HL-60 (cell line): ENCODE results near the gene SP3.

ENCODE experiments used
- DNase-seq, 2 experiments: peaks; one replicate each; pipeline ENCODE4 v3.0.0-alpha.2; 2010 to 2020; ENCODE audit warnings: low read depth in 1 of 2, low spot score in 1 of 2
- H3K27ac ChIP-seq: fragments of 250-450 bp; sonication (Bioruptor Pico); replicated peaks from 2 replicates; pipeline ENCODE4 v1.5.1; 2020; ENCODE audit warnings: mild to moderate bottlenecking, moderate library complexity
- H3K27me3 ChIP-seq: fragments of 250-450 bp; sonication (Bioruptor Pico); 2 replicates; pipeline ENCODE4 v1.5.1; 2021; ENCODE audit warnings: mild to moderate bottlenecking, moderate library complexity; ENCODE audit not compliant: insufficient read depth, poor library complexity, severe bottlenecking
- H3K4me3 ChIP-seq: replicated peaks from 2 replicates; pipeline ENCODE4 v1.5.1; 2011; ENCODE audit warnings: mild to moderate bottlenecking, control low read depth, low read length; ENCODE audit not compliant: insufficient read depth
- GABPA ChIP-seq: IDR thresholded peaks from 2 replicates; pipeline ENCODE4 v1.6.1; 2012; ENCODE audit warnings: low read depth
- POLR2AphosphoS5 ChIP-seq: IDR thresholded peaks from 2 replicates; pipeline ENCODE4 v1.6.1; 2012; ENCODE audit warnings: low read depth
- SPI1 ChIP-seq: IDR thresholded peaks from 2 replicates; pipeline ENCODE4 v1.6.1; 2012; ENCODE audit warnings: low read depth, mild to moderate bottlenecking, borderline replicate concordance
- TF ChIP-seq, protein P1 (sequence below): IDR thresholded peaks from 2 replicates; pipeline ENCODE4 v1.6.1; 2012; ENCODE audit warnings: low read depth; ENCODE audit not compliant: insufficient replicate concordance
- TF ChIP-seq, protein P2 (sequence below): IDR thresholded peaks from one replicate; pipeline ENCODE4 v1.5.1; 2011; ENCODE audit warnings: low read length, control low read depth, inconsistent platforms; ENCODE audit not compliant: insufficient read depth

The SP3 gene

DNA sequence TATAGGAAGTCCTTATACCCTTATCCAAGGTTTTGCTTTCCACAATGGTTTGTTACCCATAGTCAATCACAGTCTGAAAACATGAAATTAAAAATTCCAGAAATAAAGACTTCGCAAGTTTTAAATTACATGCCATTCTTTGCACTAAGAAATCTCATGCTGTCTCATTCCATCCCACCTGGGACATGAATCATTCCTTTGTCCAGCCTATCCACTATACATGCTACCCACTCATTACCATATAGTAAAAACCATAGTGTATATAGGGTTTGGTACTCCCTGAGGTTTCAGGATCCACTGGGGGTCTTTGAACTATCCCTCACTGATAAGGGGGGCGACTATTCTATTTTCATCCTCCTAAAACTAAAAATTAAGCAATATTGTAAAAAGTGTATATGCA lies 17.0 kb downstream of the SP3 start:
- TF ChIP-seq, protein P1, sequence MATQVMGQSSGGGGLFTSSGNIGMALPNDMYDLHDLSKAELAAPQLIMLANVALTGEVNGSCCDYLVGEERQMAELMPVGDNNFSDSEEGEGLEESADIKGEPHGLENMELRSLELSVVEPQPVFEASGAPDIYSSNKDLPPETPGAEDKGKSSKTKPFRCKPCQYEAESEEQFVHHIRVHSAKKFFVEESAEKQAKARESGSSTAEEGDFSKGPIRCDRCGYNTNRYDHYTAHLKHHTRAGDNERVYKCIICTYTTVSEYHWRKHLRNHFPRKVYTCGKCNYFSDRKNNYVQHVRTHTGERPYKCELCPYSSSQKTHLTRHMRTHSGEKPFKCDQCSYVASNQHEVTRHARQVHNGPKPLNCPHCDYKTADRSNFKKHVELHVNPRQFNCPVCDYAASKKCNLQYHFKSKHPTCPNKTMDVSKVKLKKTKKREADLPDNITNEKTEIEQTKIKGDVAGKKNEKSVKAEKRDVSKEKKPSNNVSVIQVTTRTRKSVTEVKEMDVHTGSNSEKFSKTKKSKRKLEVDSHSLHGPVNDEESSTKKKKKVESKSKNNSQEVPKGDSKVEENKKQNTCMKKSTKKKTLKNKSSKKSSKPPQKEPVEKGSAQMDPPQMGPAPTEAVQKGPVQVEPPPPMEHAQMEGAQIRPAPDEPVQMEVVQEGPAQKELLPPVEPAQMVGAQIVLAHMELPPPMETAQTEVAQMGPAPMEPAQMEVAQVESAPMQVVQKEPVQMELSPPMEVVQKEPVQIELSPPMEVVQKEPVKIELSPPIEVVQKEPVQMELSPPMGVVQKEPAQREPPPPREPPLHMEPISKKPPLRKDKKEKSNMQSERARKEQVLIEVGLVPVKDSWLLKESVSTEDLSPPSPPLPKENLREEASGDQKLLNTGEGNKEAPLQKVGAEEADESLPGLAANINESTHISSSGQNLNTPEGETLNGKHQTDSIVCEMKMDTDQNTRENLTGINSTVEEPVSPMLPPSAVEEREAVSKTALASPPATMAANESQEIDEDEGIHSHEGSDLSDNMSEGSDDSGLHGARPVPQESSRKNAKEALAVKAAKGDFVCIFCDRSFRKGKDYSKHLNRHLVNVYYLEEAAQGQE = no peak
- TF ChIP-seq SPI1 (no peak), POLR2AphosphoS5 (no peak), GABPA (no peak)
- TF ChIP-seq, protein P2, sequence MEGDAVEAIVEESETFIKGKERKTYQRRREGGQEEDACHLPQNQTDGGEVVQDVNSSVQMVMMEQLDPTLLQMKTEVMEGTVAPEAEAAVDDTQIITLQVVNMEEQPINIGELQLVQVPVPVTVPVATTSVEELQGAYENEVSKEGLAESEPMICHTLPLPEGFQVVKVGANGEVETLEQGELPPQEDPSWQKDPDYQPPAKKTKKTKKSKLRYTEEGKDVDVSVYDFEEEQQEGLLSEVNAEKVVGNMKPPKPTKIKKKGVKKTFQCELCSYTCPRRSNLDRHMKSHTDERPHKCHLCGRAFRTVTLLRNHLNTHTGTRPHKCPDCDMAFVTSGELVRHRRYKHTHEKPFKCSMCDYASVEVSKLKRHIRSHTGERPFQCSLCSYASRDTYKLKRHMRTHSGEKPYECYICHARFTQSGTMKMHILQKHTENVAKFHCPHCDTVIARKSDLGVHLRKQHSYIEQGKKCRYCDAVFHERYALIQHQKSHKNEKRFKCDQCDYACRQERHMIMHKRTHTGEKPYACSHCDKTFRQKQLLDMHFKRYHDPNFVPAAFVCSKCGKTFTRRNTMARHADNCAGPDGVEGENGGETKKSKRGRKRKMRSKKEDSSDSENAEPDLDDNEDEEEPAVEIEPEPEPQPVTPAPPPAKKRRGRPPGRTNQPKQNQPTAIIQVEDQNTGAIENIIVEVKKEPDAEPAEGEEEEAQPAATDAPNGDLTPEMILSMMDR = no peak
- Histone ChIP-seq H3K27ac (no peak overlapping the region), H3K4me3 (no peak overlapping the region), H3K27me3 (no peaks in the 10 kb centered on the region)
- DNase-seq = no peak

DNA sequence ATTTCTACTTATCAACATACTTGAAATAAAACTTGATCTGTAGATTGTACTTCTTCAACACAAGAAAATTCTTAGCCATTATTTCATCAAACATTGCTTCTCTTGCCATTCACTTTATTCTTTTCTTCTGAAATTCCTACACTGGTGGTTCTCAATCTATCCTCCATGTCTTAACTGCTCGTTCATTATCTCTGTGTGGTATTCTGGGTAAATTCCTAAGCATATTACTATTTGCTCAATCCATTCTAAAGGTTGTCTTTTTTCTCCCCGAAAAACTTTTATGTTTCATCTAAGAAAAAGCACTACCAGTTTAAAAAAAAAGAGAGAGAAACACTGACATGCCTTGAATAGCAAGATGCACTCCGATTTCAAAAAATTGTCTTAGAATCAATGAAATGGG lies 18.0 kb downstream of the SP3 start:
- no peak overlapping the region for H3K27ac ChIP-seq
- no peak overlapping the region for H3K4me3 ChIP-seq
- TF ChIP-seq POLR2AphosphoS5 (no peak), GABPA (no peak), SPI1 (no peak)
- TF ChIP-seq, protein P2 = no peak
- TF ChIP-seq, protein P1 = no peak
- H3K27me3 ChIP-seq = no peaks in the 10 kb centered on the region
- DNase-seq = no peak

DNA sequence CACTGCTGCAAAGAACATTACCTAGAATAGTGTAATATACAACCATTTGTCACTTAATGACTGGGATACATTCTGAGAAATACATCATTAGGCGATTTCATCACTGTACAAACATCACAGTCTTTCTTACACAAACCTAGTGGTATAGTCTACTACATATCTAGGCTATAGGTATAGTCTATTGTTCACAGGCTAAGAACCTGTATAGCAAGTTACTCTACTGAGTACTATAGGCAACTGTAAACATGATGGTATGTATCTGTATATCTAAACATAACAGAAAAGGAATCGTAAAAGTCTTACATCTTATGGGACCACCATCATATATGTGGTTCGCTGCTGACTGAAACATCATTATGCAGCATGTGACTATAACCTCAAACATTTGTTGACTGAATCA lies 21.4 kb downstream of the SP3 start:
- TF ChIP-seq GABPA = no peak
- TF ChIP-seq POLR2AphosphoS5 = no peak
- no peak for TF ChIP-seq SPI1
- Histone ChIP-seq H3K27me3 (no peaks in the 10 kb centered on the region), H3K27ac (no peak overlapping the region), H3K4me3 (no peak overlapping the region)
- no peak for DNase-seq

DNA sequence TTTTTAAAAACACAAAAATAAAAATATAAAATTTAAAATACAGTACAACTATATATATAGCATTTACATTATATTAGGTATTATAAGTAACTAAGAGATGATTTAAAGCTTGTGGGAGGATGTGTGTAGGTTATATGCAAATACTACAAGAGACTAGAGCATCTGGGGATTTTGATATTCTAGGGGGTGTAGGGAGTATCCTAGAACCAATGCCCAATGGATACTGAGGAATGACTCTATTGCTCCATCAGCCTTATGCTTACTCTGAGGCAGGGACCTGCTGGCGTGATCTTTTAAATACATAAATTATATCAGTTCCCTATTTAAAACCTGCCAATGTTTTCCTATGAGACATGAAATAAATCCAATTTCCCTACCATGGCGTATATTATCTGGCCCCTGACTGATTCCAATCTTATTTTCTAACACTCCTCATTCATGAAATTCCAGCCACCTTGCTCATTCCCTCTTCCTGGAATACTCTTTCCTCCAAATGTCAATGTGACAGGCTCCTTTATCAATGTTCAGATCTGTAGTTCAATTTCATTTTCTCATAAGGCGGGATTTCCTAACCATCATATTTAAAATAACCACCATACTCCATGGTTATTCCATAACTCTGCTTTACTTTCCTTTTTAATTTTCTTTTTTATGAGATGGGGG lies 22.2 kb downstream of the SP3 start:
- no peak overlapping the region for H3K27ac ChIP-seq
- H3K27me3 ChIP-seq = no peaks in the 10 kb centered on the region
- H3K4me3 ChIP-seq = no peak overlapping the region
- no peak for TF ChIP-seq GABPA
- TF ChIP-seq, protein P1 = no peak
- TF ChIP-seq, protein P2 = no peak
- no peak for TF ChIP-seq POLR2AphosphoS5
- no peak for TF ChIP-seq SPI1
- no peak for DNase-seq
